GM19324 (cell line): Measurements from ENCODE around the gene USP24.
A peak's percentile ranks its signal among the peaks of the same experiment; 100 is the strongest.

Source experiments
- ATAC-seq: cut with Tn5 transposase; IDR thresholded peaks from one replicate; pipeline ENCODE4 v1.9.1; 2021; ENCODE audit warnings: mild to moderate bottlenecking, moderate library complexity; ENCODE audit not compliant: unreplicated experiment, low FRiP score

USP24 gene

DNA sequence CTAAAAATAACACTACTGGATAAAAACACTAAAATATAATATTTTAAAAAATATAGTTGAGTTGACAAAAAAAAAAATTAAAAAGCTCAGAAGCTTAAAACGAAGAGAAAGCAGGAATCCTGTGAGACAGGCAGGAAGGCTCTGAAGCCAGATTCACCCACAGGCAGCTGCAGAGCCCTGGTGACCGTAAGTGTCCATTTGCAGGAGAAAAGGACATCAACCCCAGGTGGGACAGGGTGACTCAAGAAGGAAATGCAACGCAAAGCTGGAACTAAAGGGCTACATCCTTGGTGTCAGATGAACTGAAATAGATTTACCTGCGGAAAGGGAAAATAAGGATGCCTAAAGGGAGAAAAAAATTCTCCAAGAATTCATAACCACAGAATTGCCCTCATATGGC, 46.8 kb downstream of the USP24 start:
- ATAC-seq = no peak

DNA sequence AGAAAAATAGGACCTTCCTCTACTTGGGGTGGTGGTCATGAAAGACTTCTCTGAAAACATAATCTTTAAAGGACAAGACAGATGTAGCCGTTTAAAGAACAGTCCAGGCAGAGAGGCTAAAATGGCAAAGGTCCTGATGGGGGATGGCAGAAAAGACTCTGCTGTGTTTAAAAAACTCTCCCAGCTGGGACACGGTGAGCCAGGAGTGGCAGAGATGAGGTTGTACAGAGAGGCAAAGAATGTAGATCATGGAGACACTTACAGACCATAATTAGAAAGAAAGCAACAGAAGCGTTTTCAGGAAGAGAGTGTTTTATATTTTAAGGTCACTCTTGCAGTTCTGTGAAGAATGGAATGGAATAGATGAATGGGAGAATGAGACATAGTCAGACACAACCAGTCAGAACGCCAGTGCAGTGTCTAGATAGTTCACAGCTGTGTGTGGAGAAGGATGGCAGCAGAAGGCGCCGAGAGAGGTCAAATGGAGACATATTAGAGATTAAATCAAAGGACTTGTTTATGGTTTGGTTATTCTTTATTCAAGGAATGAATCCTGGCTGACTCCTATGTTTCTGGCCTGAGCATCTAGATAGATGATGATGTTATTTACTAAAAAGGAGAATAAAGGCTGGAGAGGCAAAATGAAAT, 47.8 kb downstream of the USP24 start:
- no peak for ATAC-seq

DNA sequence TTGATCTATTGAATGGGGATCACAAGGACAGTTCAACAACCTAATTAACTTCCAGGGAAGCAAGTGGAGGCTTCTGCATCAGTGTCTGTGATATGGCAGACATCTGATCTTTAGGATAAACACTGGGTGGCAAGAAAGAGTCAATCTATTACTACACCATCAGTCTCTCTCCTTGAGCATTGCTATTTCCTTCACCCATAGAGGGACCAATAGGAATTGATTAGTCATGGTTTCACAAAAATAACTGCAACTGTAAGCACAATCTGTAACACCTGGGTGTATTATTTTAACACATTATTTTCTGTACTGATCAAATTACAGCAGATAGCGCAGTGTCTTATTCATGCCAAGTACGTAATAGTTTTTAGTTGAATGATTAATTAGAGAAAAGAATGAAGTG, 50.3 kb downstream of the USP24 start:
- ATAC-seq = no peak

DNA sequence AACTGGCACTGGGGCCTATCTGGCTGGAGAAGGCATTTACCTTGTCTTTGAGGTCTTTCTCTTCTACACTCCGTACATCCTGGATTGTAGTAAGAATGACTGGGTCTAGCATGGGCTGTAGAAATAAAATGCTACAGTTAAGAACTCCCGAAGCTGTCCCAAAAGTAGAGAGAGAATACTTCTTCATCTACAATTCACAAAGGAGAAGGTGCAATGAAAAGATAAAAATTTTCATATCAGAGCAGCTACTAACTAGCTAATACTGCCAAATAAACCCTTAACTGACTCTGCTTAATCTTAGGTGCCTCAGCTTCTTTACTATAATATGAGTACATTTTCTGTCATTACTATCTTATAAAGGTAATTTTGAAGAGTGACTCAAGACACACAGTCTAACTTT, 55.6 kb downstream of the USP24 start:
- ATAC-seq = no peak

DNA sequence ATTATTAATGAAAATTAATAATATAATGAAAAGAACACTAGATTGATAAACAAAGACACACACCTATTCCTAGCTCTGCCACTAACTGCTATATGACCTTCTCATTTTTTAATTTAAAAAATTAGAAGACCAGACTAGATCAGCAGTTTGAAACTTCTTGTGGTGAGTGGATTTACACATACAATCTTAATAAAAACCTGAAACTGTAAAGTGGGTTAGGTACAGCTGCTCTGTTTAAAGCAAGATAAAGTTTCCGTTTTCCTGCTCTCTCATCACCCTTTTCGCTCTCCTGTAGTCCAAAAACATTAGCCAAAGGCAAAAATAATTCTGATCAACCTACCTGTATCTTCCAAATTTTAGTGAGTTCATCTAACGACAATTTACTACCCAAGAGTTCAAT, 58.6 kb downstream of the USP24 start:
- no peak for ATAC-seq

DNA sequence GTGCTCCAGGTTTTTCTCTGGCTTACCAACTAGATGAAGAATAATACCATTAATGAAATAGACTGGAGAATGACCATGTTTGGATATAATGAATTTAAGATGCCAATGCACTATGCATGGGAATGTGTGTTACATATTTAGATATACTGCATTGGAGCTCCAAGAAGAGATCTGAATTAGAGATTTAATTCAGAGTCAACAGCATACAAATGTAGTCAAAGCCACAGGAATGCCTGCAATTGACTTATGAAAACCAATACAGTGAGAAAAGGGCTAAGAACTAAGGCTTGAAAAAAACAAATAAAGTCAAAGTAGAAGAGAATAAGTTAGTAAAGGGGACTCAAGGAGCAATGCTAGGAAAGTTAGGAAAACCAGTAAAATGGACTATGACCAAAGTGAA, 59.1 kb downstream of the USP24 start:
- no peak for ATAC-seq

DNA sequence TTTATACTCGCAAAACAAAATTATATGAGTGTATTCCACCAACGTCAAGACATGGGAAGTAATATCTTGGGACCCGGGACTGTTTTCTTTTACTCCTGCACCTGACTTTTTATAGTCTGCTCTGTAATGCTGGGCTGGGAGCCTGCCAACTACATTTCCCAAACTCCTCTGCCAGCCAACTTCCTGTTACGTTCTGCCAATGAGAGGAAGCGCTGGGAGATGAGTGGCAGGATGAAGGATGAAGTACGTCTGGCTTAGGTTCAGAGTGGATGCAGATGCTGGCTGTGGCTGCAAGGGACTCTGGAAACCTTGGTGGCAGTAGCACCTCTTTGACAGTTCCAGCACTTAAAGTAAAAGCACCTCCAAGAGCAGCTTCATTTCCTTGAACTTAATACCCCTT, 59.6 kb downstream of the USP24 start:
- no peak for ATAC-seq

DNA sequence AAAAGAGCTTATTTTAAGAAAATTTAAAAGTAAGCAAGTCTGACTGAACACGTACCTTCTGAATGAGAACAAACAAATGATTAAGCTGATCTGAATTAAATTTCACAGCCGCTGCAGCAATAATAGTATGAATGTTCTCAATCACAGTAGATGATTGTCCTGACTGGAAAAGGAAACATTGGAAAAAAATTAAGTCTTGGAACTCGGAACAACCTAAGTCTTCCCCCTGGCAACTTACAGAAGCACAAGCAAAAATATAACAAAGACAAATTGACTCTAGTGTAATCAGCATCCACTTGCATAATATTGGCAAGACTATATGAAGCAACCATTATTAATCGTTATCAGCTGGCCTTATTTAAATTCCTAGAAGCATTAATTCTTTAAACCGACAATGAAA, 60.5 kb downstream of the USP24 start:
- ATAC-seq = no peak

DNA sequence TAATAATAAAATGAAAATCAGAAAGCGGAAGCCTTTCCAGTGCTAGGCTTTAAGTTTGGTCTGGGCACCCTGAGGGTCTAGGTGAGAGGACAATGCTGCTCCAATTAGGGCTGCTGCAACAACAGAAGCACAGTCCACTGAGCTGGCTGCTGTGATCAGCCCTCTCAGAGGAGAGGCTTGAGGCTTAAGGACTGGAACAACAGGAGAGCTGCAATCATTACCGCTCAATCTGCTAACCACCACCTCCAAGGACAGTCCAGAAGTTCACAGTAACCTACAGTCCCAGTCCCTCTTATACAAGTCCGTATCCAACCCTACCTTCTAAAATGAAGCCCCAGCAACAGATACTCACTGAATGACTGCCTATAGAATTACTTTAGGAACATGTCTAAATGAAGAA, 62.1 kb downstream of the USP24 start:
- ATAC-seq = no peak

DNA sequence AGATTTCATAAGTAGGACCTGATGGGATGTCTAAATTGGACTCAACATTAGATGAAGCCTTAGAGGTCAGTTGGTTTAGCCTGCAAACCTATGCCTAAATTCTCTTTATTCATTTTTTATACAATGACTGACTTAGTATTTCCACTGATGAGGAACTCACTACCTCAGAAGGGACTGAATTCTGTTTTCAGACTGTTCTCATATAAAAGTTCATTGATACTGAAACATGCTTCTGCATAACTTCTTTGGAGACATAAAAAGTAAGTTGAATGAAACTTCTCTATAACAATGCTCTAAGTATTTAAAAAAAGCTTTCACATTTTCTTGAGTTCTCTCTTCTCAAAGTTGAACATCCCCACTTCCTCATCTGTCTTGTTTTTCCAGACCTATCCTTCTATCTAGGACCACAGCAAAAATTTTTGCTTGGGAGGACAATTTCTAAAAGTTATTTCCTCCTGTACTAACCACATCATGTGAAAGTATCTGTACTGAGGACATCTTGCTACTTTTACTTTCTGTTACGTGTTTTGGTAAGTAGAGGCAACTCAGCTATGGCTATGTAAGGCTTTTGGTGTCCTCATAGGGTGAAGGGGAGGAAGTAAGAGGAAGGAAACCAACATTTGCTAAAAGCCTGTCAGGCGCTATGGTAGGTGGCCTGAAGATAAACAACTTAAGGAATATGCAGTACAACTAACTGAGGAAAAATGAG, 64.1 kb downstream of the USP24 start:
- ATAC-seq = no peak

DNA sequence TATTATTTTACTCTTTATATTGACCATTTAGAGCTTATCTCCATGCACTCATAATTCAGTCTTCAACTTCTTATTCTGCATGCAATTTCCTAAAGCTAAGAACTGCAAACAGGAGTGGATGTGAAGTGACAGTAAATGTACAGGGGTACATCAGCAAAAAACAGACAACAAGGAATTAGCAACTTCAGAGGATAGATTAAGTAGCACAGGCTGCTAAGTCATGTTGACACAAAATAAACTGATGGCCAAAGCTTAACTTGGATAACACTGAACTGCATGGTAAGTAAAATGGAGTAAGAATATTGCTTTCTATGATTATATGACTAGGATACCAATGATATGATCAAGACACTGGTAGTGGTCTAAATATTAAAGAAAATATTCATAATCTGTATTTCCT, 66.5 kb downstream of the USP24 start:
- no peak for ATAC-seq

DNA sequence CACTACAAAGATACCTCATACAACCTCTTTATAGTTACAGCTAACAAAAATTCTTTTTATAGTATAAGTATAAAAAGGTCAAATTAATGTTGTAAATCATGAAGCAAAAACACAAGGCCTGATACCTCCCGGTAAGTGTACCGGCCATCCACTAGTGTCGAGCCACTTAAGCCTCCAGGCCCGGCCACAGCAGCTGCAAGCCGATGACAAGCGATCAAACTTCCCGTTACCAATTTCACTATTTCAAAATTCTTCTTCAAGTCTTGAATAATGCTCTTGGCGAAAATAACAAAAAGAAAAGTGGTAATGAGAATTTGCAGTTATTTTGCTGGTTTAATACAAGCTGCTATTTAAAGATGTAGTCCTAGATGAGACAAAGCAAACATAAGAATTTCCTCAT, 67.6 kb downstream of the USP24 start:
- ATAC-seq = no peak

DNA sequence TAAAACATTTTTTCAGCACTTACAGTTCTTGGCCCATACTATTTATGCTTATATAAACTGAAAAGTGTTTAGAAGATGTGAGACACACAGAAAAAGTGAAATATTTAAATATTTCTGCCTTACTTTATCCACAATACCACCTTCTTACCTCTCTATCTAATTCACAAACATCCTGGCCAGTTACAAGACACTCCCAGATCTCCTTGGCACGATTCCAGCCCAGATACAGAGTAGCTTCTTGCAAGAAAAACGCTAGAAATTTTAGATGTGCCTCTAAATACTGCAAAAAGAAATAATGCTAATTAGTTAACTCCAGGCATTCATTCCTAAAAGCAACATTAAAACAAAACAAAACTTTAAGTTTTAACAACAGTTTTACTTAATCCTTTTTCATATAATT, 68.4 kb downstream of the USP24 start:
- no peak for ATAC-seq

DNA sequence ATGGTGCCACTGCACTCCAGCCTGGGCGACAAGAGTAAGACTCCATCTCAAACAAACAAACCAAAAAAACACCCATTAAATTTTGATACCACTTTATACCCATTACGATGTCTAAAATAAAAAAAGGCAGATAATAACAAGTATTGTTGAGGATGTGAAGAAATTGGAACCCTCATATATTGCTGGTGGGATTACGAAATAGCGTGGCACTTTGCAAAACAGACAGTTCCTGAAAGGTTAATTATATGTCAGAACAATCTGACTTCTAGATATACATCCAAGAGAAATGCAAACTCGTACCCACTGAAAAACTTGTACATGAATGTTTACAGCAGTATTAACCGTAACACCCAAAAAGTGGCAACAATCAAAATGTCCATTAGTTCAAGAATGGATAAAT, 70.3 kb downstream of the USP24 start:
- no peak for ATAC-seq

DNA sequence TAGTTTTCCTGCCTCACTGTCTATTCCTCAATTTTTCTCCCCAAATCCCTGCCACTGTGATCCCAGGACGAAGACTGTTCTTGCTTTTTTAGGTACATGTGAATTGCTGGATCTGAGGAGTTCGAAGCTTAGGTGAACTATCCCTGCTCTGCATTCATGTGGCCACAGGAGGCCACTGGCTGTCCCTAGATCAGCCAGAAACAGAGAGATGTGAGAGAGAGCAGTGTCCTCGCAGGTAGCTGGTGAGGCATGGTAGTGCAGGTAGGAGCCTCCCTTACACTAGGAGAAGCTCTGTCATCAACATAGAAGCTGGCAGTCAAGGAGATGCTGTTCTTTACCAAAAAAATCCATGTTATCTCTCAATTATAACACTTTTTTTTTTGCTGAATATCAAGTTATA, 71.5 kb downstream of the USP24 start:
- ATAC-seq = no peak

DNA sequence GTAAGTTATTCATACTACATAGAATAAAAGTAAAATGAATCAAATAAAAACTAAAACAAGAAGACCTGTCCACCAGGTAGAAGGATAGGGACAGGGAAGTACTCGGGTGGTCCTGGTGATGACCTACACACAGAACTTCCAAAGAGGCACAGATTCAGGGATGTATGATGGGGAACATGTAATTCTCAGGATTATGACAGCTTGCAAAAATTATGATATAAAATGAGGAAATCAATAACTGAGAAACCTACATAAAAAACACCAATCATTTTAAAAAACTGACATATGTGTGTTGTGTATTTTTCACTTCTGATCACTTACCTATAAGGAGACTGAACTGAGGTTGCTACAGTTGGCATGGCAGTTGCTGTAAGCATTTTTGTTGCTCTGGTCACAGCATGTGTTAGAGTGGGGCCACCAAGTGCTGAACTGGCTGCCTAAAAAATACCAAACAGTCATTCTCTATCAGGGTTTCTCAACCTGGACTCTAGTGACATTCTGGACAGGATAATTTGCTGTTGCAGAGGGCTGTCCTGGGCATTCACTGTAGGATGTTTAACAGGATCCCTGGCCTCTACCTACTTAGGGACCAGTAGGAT, 73.8 kb downstream of the USP24 start:
- ATAC-seq = no peak

DNA sequence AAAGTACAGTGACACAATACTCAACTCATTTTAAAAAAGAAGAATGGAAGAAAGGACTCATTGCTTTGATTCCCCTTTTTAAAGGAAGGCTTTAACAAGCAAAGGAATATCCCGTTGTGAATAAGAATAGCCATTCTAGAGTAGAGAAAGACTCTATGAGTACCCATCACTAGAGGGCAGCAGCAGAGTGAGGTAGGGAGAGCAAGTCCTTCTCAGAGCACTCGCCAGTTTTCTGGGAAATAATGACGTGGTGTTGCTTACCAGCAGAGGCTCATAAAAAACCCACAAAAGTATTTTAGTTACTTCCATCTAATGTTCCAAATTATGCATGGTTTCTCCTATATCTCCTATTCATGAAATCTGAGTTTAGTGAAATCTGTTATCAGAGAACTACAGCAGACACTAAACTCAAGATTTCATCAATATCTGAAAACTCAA, 74.6 kb downstream of the USP24 start:
- ATAC-seq = peak; percentile 62

DNA sequence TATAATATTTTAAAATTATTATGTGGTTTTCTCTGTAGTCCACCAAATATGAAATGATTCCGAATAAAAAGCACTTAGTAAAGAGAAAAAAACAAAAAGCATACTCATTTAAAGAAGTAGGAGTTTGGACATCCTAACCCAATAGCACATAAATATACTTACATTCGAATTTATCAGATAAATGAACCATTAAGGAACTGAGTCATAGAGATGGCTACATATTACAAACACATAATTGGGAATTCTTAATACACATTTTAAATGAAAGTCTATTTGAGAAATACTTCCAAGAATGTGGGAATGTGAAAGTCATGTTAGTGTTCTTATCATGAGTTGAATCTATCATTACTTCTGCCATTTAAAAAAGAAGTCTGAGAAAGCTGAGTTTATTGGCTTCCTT, 75.0 kb downstream of the USP24 start:
- no peak for ATAC-seq

DNA sequence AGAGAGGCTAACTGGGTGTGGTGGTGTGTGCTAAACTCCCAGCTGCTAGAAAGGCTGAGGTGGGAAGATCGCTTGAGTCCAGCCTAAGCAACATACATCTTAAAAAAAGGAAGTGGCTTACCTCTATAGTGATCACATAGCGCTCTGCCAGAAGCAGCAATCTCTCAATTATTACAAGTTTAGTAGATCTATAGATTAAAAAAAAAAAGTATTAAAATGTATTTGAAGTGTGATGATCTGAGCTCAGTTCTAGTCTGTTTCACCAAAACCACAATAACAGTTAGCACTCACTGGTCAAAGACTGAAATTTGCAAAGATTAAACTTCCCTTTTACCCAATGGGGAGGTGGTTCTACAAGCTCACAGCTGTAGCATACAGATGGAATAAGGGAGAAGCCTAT, 76.3 kb downstream of the USP24 start:
- no peak for ATAC-seq

DNA sequence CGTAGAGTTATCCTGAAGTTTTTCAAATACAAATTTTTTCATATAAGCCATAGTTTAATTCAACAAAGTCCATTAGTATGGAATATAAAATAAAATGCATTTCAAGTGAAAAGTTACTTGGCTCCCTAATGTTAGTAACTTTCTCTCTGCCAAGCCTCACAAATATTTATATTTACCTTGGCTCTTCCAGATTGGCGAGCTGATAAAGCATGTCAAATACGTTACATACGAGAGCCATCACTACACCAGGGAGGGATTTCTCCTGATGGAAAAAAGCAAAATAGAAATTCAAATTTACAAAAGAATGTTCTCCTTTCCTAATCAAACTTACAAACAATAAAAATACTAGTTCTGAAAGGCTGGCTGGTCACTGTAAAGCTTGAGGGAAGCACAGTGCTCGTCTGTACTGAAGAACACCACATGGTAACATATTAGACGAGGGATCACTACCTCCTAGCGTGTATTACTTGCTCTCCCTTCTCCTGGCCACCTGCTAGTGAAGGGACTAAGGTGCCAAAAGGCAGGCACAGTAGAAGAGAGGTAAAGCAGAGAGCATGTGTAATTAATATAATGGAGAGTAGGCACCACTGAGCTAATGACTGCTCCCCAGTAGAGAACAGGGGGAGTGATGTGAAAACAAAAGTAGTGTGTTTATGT, 80.9 kb downstream of the USP24 start:
- no peak for ATAC-seq

DNA sequence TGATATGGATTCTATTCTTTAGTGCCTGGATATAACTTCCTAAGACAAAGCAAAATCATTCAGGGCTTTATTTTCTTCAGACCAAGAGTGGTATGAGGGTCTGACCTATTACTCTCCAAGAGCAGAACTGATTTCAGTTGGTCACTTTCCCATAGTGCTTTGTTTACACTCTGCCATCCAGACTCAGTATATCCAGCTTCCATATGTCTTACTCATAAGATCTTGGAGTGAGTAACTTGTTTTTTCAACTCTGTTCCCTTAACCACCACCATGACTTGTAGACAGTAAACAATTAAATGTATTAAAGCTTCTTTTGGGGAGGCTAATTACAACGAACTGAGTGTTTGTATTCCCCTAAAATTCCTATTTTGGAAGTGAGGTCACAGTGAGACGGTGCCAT, 83.4 kb downstream of the USP24 start:
- no peak for ATAC-seq

DNA sequence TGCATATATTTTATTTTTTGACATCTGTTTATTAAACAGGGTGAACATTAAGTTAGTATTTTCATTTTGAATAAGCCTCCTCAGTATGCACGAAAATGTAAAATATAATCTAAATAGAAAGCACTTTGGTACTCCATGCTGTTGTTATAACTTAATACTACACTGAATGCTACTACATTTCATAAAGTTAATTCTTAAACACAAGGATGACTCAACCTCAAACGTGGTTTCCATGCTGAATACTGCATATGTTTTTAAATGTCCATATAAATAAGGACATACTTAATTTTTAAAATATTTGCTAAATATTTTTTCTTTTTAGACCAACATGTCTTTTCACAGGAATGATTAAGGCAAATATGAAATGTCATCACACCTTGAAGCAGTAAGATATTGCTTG, 83.9 kb downstream of the USP24 start:
- no peak for ATAC-seq
